Tibial nerve (tissue), 4 donors: ENCODE results near the gene PLCG2.

Experiments
- CTCF ChIP-seq, 5 experiments: fragments of 200-600 bp in 3 of 5; fragments of 450-650 bp in 2 of 5; sonication (generic) in 3 of 5; IDR thresholded peaks; one replicate each; pipeline ENCODE4 v1.5.1; 2016 to 2019; ENCODE audit warnings: antibody characterized with exemption in 5 of 5, mild to moderate bottlenecking in 3 of 5, moderate library complexity in 2 of 5
- EP300 ChIP-seq, 2 donors: sonication (generic); formaldehyde crosslinking; IDR thresholded peaks; one replicate each; pipeline ENCODE4 v1.6.1; 2017; ENCODE audit warnings: antibody characterized with exemption in 2 of 2, mild to moderate bottlenecking in 1 of 2

- peak in 1 of 2 donors; percentile 26 for TF ChIP-seq EP300 (IDR thresholded peaks at IDR 0.05)
- no peak for TF ChIP-seq CTCF (IDR thresholded peaks at IDR 0.05)
Observed at GRCh38 chr16:81755915-81756614, 23.0 kb upstream of the PLCG2 start.
